HG03060 (cell line): ENCODE measurements around the gene GMDS.

Source experiments
- ATAC-seq: cut with Tn5 transposase; IDR thresholded peaks from one replicate; pipeline ENCODE4 v1.9.1; 2021; ENCODE audit warnings: low read depth, moderate number of reproducible peaks; ENCODE audit not compliant: unreplicated experiment

The GMDS gene

GRCh38 chr6:2108700-2109306, 136.6 kb downstream of the GMDS start:
- ATAC-seq, result no peak

DNA sequence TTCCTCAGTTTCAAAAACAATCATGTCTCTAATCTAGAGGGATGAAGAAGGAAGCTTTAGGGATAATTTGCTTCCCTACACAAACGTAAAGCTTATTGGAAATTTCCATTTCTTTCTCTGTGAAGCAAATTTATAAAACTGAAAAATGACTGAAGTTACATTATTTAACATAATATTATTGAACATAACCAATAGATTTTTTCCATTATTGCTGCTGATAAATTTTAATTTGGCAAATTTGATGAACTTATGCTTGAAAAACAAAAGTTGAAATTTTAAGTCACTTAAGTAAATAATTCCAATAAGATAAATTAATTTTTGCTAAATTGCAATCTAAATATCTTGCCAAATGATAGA, 140.9 kb downstream of the GMDS start:
- no peak for ATAC-seq

GRCh38 chr6:2103765-2104523, 141.5 kb downstream of the GMDS start:
- no peak for ATAC-seq

GRCh38 chr6:2102966-2103365, 142.4 kb downstream of the GMDS start:
- no peak for ATAC-seq

DNA sequence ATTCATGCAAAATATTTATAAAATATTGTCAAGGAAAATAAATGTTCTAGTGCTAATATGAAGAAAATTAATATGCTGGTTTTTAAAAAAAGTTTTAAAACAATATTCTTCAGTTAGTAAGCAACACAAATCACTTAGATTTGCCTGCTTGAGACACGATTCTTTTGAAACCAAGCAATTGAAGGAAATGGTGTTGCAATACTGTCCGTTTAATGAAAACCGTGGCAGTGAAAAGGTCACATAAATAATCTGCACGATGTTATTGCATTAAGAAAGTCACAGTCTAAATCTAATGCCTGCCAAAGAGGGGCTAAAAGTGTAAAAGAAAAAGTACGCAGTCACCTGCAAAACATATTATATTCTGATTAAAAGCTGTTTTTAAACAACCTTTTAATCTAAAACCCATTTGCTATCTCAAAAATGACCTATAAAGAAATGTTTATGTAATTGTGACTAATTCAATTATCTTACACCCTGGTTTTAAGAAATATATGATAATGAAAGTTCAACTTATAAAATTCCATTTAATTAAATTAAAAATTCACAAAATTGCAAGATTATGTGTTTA, 143.0 kb downstream of the GMDS start:
- ATAC-seq, result no peak

- no peak for ATAC-seq
These were observed 144.2 kb downstream of the GMDS start for GRCh38 chr6:2101213-2101612.

GRCh38 chr6:2099870-2100269, 145.5 kb downstream of the GMDS start:
- no peak for ATAC-seq

DNA sequence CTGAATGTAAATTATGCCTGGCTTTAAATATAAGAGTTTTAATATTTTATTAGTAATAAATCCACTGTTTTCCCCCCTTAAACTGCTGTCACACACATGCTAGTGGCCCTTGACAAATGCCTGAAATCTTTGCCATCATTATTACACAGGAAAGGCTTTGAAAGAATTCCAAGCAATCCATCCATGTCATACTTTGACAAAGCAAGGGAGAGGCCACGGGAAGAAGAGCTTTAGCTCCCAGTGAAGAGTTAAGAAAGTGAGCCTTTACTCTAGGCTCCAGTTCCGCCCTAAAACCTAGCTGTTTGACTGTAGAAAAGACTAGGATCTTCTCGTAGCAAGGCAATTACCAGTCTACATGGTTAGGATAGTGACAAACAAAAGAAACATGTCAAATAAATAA, 147.9 kb downstream of the GMDS start:
- no peak for ATAC-seq

DNA sequence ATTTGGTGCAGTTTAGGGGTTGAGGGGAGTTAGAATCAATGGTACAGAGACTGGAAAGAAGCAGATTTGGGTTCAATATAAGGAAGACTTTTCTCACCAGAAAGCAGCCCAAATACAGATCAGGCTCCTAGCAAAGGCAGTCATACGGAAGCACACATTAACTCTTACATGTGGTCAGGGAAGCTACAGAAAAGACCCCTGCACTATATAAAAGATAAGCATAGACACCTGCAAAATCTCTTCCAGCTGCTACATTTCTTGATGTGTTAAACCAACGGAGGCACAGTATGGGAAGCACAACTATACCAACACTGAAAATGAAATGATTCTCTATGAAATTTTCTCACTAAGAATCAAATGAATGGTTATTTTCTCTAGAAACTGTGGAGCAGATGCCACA, 150.8 kb downstream of the GMDS start:
- ATAC-seq, result no peak

DNA sequence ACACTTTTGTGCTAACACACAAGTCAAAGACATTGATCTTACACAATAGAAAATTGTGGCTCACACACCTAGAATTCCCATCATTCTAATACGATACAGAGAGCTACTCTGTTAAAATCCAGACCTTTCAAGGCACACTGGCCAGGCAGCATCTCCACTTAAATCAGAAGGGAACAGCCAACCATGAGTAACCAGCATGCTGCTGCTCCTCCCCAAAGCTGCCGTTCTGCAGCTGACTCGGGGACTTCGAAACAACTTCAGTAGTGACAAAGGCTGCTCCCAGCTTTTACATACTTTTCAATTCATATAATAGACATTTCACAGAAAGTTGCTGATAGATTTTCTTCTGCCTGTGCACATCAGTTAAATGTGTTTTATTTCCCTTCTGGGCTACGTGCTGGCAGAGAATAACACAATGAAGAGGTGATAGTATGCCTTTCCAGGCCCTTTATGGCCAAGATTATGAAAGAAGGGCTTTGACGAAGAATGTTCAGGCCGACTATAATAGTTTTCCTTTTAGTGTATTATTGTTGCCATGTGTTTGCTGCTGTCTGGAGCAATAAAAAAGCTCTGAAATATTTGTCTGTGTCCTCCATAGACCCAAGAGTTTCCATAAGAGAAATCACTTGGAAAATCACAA, 159.0 kb downstream of the GMDS start:
- no peak for ATAC-seq

- no peak for ATAC-seq
These were observed 159.7 kb downstream of the GMDS start for GRCh38 chr6:2085657-2086056.

DNA sequence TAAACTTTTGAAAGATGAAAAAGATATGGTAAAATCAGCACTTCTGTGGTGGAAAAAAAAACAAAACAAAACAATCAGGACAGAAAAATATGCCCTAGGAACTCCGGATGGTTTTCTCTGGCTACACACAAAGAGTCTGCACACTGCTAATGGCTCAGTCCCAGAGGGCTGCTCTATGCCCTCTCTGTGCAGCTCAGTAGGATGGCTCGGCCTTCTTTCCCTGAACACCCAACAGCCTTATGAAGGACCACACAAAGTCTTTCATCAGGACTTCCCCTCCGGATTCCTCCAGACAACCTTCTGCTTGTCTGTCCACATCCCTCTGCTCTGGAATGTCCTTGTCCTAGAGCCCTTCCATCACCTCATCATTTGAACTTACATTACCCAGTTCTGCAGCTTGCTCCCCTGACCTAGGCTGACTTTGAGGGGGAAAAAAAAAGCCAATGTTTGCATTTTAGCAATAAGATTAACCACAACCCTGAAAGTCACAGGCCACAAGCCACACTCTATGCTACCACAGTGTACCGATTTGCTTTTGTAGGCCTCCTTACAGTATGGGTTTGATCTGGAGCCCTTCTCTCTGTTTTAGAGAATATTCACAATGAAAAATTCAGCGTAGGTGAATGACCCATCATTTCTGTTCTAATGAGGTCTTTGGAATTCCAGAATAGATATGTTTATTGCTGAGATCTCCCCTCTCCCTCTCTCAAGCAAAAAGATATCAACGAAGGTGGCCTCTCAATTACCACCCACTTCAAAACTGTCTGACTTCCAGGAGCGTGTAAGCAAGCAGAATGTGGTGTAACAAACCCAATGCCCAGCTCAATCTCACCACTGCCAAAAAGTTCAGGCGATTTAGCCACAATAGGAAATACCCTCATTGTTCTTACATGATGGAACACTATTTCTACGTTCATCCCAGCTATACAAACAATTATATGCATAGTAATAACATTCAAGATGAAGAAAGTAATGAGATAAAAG, 164.0 kb downstream of the GMDS start:
- no peak for ATAC-seq

GRCh38 chr6:2078888-2079287, 166.5 kb downstream of the GMDS start:
- no peak for ATAC-seq

DNA sequence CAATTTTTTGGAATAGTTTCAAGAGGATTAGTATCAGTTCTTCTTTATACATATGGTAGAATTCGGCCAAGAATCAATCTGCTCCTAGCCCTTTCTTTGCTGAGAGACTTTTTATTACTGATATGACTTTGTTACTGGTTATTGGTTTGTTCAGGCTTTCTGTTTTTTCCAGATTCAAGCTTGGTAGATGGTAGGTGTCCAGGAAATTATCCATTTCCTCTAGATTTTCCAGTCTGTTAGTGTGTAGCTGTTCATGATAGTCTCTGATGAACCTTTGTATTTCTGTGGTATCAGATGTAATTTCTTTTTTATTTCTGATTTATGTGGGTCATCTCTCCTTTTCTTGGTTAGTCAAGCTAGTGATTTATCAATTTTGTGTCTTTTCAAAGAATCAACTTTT, 167.6 kb downstream of the GMDS start:
- no peak for ATAC-seq

- ATAC-seq, result no peak
These were observed 171.9 kb downstream of the GMDS start for GRCh38 chr6:2073476-2073875.

DNA sequence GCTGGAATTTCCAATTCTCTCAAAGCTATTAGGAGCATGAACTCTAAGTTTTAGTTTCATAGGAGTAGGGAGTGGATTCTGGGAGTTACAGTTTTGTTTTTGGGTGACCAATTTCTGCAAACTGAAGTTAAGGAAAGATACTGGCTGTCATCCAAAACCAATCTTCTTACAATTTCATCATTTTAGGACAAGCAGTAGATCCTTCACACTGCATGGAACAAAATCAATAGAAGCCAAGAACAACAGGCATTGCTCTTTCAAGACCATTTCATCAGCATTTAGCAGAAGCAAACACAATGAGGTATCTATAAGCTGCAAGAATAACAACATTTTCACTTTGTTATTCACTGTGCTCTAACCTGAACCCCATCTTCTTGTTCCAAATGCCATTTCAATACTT, 173.0 kb downstream of the GMDS start:
- ATAC-seq, result no peak

- ATAC-seq, result no peak
These were observed 181.9 kb downstream of the GMDS start for GRCh38 chr6:2063547-2063946.

- no peak for ATAC-seq
These were observed 183.5 kb downstream of the GMDS start for GRCh38 chr6:2061880-2062279.

- no peak for ATAC-seq
These were observed 189.5 kb downstream of the GMDS start for GRCh38 chr6:2055911-2056310.

GRCh38 chr6:2055143-2055542, 190.3 kb downstream of the GMDS start:
- ATAC-seq, result no peak
